CD14-positive monocyte (primary cell): ENCODE measurements around the gene FOXO4. TPM values are rescaled to one million over a fixed set of nuclear protein-coding genes. Genes with fewer than 3 reads are reported as not detected.
"Not testable (repeated sequence)": the region's sequence is repeated elsewhere in the genome, so short reads cannot be mapped to it uniquely, and the experiment has no call there.

Experiments used
- DNase-seq, 3 donors: peaks; one replicate each; pipeline ENCODE4 v3.0.0-alpha.2; 2011 to 2022
- H2AFZ ChIP-seq: 2 replicates; pipeline ENCODE4 v1.6.0; 2012; ENCODE audit warnings: mild to moderate bottlenecking, low read depth, low read length, inconsistent platforms; ENCODE audit not compliant: insufficient read depth, poor library complexity, severe bottlenecking
- H3K27ac ChIP-seq, 2 donors: 1 replicate in 1 of 2; 2 replicates in 1 of 2; pipeline ENCODE4 v1.5.1; 2012 to 2013; ENCODE audit warnings: low read length in 2 of 2, control low read depth in 1 of 2, inconsistent platforms in 1 of 2, low read depth in 1 of 2, mild to moderate bottlenecking in 1 of 2
- H3K27me3 ChIP-seq, 2 donors: one replicate each; pipeline versions ENCODE4 v1.6.0 to v1.6.1; 2011 to 2013; ENCODE audit warnings: low read length in 2 of 2; ENCODE audit not compliant: control insufficient read depth in 2 of 2, insufficient read depth in 2 of 2
- H3K36me3 ChIP-seq, 2 donors: replicated peaks in 1 of 2; 1 replicate in 1 of 2; 2 replicates in 1 of 2; pipeline versions ENCODE4 v1.5.1 to v1.6.1; 2012 to 2013; ENCODE audit warnings: low read length in 2 of 2, control low read depth in 1 of 2, inconsistent platforms in 1 of 2, mild to moderate bottlenecking in 1 of 2; ENCODE audit not compliant: insufficient read depth in 2 of 2, control insufficient read depth in 1 of 2
- H3K4me1 ChIP-seq, 2 donors: 1 replicate in 1 of 2; 2 replicates in 1 of 2; pipeline versions ENCODE4 v1.5.1 to v1.6.1; 2012 to 2013; ENCODE audit warnings: low read length in 2 of 2, control low read depth in 1 of 2, inconsistent platforms in 1 of 2, mild to moderate bottlenecking in 1 of 2, moderate library complexity in 1 of 2; ENCODE audit not compliant: insufficient read depth in 2 of 2, control insufficient read depth in 1 of 2
- H3K4me2 ChIP-seq: replicated peaks from 2 replicates; pipeline ENCODE3; 2012; ENCODE audit warnings: low read length, moderate library complexity, mild to moderate bottlenecking; ENCODE audit not compliant: poor library complexity, severe bottlenecking; ENCODE audit errors: extremely low read depth
- H3K4me3 ChIP-seq, 3 experiments: fragments of 200-600 bp in 1 of 3; sonication (generic) in 1 of 3; replicated peaks in 1 of 3; 1 replicate in 2 of 3; 2 replicates in 1 of 3; pipeline ENCODE4 v1.5.1; 2011 to 2013; ENCODE audit warnings: low read length in 3 of 3, mild to moderate bottlenecking in 3 of 3, control low read depth in 2 of 3, low read depth in 2 of 3, inconsistent platforms in 1 of 3, moderate library complexity in 1 of 3
- H3K79me2 ChIP-seq: 2 replicates; pipeline ENCODE4 v1.6.0; 2012; ENCODE audit warnings: mild to moderate bottlenecking, control low read depth, inconsistent platforms, low read length, moderate library complexity; ENCODE audit not compliant: insufficient read depth
- H3K9ac ChIP-seq: 2 replicates; pipeline ENCODE4 v1.6.0; 2017; ENCODE audit warnings: low read length, mild to moderate bottlenecking; ENCODE audit not compliant: insufficient read depth, poor library complexity, severe bottlenecking
- H3K9me3 ChIP-seq, 2 donors: replicated peaks in 1 of 2; 1 replicate in 1 of 2; 2 replicates in 1 of 2; pipeline versions ENCODE4 v1.5.1 to v1.6.1; 2012 to 2013; ENCODE audit warnings: low read length in 2 of 2, control low read depth in 1 of 2; ENCODE audit not compliant: control insufficient read depth in 1 of 2, insufficient read depth in 1 of 2
- H4K20me1 ChIP-seq: 2 replicates; pipeline ENCODE4 v1.6.0; 2012; ENCODE audit warnings: mild to moderate bottlenecking, low read length, control low read depth, moderate library complexity; ENCODE audit not compliant: insufficient read depth
- H3K27ac Mint-ChIP-seq, 7 donors: one replicate each; pipeline ENCODE4 v1.8.0; 2020; ENCODE audit warnings: mild to moderate bottlenecking in 7 of 7, mixed read lengths in 7 of 7, moderate library complexity in 6 of 7, inconsistent platforms in 2 of 7
- H3K27me3 Mint-ChIP-seq, 3 donors: one replicate each; pipeline ENCODE4 v1.8.0; 2021 to 2022; ENCODE audit warnings: low read depth in 3 of 3, mild to moderate bottlenecking in 3 of 3, mixed read lengths in 3 of 3, moderate library complexity in 3 of 3, inconsistent platforms in 1 of 3
- H3K36me3 Mint-ChIP-seq, 2 donors: one replicate each; pipeline ENCODE4 v1.8.0; 2020; ENCODE audit warnings: mixed read lengths in 2 of 2, inconsistent platforms in 1 of 2, mild to moderate bottlenecking in 1 of 2
- H3K4me1 Mint-ChIP-seq: one replicate; pipeline ENCODE4 v1.8.0; 2020; ENCODE audit warnings: mild to moderate bottlenecking, mixed read lengths
- H3K4me3 Mint-ChIP-seq, 2 donors: one replicate each; pipeline ENCODE4 v1.8.0; 2020; ENCODE audit warnings: mild to moderate bottlenecking in 2 of 2, mixed read lengths in 2 of 2, moderate library complexity in 1 of 2
- H3K9me3 Mint-ChIP-seq, 7 donors: one replicate each; pipeline ENCODE4 v1.8.0; 2020 to 2022; ENCODE audit warnings: mixed read lengths in 7 of 7, mild to moderate bottlenecking in 6 of 7, moderate library complexity in 6 of 7, inconsistent platforms in 2 of 7
- WGBS: methylation state at CpG from one replicate; pipeline ENCODE4 v1.1.5; 2013; ENCODE audit warnings: missing lambda C conversion rate; ENCODE audit not compliant: insufficient coverage; 5-methylcytosine and 5-hydroxymethylcytosine counted together
- intact Hi-C, 2 donors: fragments of 100-400 bp; cut with micrococcal nuclease; formaldehyde crosslinking; loops; one replicate each; pipeline versions ENCODE4 v1.15.0 to v1.15.1; 2023
- polyA minus RNA-seq: library from RNA; depleted of rRNA, polyadenylated mRNA; stranded (reverse); fragments of >200 nt; gene quantifications from 2 replicates; pipeline ENCODE4 v1.2.3, GENCODE V29; 2012
- polyA plus RNA-seq, 3 donors: library from polyadenylated mRNA; depleted of rRNA in 1 of 3; unstranded in 2 of 3; stranded (reverse) in 1 of 3; fragments of 300-500 nt in 2 of 3; fragments of >200 nt in 1 of 3; fragmentation: Illumina TruSeq in 2 of 3; gene quantifications; 1 replicate in 2 of 3; 2 replicates in 1 of 3; pipeline ENCODE4 v1.2.3, GENCODE V29; 2012 to 2021
- total RNA-seq, 12 experiments: library from RNA in 1 of 12; stranded (reverse) in 1 of 12; fragments of 120-200 nt in 1 of 12; gene quantifications; one replicate each; pipeline ENCODE4 v1.2.4 and lab custom pipeline; 2013 to 2026; ENCODE audit warnings: mixed read lengths in 6 of 12, inconsistent platforms in 1 of 12
- TF ChIP-seq, protein P1 (sequence below): fragments of 200-600 bp; IDR thresholded peaks from one replicate; pipeline ENCODE4 v1.8.0; 2022; ENCODE audit warnings: antibody characterized with exemption, mild to moderate bottlenecking

Gene FOXO4, protein sequence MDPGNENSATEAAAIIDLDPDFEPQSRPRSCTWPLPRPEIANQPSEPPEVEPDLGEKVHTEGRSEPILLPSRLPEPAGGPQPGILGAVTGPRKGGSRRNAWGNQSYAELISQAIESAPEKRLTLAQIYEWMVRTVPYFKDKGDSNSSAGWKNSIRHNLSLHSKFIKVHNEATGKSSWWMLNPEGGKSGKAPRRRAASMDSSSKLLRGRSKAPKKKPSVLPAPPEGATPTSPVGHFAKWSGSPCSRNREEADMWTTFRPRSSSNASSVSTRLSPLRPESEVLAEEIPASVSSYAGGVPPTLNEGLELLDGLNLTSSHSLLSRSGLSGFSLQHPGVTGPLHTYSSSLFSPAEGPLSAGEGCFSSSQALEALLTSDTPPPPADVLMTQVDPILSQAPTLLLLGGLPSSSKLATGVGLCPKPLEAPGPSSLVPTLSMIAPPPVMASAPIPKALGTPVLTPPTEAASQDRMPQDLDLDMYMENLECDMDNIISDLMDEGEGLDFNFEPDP
- total RNA-seq (2013) = 16.7 TPM
- polyA plus RNA-seq (1 to 10 TPM; 1.4 to 9.2 (median 1.5) TPM), polyA minus RNA-seq (9.8 and 18.4 TPM in 2 replicates), total RNA-seq (lab: John Stamatoyannopoulos, UW) (3.0 to 30.1 (median 20.6) reads per million in 11 experiments)

DNA sequence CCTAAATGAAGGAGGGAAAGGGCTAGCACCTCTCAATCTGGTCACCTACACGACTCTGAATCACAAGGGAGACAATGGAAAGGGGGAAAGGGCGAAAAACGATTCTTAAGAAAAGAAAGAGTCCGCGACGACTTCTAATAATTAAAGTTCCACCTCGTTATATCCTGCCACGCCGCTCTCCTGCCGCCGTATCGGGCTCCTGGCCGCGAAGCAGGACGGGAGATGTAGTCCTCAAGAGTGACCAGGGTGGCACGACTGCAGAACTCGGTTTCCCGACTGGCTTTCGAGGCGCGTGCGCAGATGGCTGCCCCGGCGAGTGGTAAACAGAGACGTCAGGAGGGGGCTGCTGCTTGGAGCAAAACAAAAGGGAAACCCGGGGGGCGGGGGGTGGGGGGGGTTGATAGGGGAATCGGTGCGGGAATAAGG lies at the start of gene FOXO4:
Gene FOXO4 (plus strand): TSS at position 297 of the 426 bp plus-strand sequence. CDS start 678 bp downstream, outside the sequence.
- no peaks in the 10 kb centered on the region for H3K9me3 ChIP-seq
- Mint-ChIP-seq H3K9me3 (peaks cover 0 to 6% (median 0%) of the 10 kb centered on the region in 7 donors), H3K27me3 (peaks cover 0 to 20% (median 5%) of the 10 kb centered on the region in 3 donors), H3K4me1 (peaks cover 20% of the 10 kb centered on the region), H3K4me3 (peak within 1 kb of the TSS; percentile 92 to 98), H3K27ac (peak within 1 kb of the TSS; percentile 80 to 94 (median 91)), H3K36me3 (peaks cover 7 to 8% of the 10 kb centered on the region in 2 donors)
- H3K4me1 ChIP-seq = peaks cover 23 to 29% of the 10 kb centered on the region in 2 donors
- DNase-seq = peak; percentile 79 to 83 (median 79)
- peak within 1 kb of the TSS; percentile 6 to 75 for H3K27ac ChIP-seq
- TF ChIP-seq, protein P1, sequence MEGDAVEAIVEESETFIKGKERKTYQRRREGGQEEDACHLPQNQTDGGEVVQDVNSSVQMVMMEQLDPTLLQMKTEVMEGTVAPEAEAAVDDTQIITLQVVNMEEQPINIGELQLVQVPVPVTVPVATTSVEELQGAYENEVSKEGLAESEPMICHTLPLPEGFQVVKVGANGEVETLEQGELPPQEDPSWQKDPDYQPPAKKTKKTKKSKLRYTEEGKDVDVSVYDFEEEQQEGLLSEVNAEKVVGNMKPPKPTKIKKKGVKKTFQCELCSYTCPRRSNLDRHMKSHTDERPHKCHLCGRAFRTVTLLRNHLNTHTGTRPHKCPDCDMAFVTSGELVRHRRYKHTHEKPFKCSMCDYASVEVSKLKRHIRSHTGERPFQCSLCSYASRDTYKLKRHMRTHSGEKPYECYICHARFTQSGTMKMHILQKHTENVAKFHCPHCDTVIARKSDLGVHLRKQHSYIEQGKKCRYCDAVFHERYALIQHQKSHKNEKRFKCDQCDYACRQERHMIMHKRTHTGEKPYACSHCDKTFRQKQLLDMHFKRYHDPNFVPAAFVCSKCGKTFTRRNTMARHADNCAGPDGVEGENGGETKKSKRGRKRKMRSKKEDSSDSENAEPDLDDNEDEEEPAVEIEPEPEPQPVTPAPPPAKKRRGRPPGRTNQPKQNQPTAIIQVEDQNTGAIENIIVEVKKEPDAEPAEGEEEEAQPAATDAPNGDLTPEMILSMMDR = no peak
- H3K4me2 ChIP-seq = peak within 1 kb of the TSS; percentile 80
- peak within 1 kb of the TSS; percentile 81 for H2AFZ ChIP-seq
- peak within 1 kb of the TSS; percentile 83 to 90 (median 85) for H3K4me3 ChIP-seq
- no peaks in the 10 kb centered on the region for H3K27me3 ChIP-seq
- peak within 1 kb of the TSS; percentile 49 for H3K9ac ChIP-seq
- H3K79me2 ChIP-seq = no peaks in the 10 kb centered on the region
- H4K20me1 ChIP-seq = no peaks in the 10 kb centered on the region
- WGBS = 0% methylated on average over 10 of the region's 29 CpGs
- intact Hi-C loops = loop anchor here (5.0 to 10.0 kb wide), 2 partner anchors 79 to 87 kb away; no protein-coding TSS in a partner anchor
- no peaks in the 10 kb centered on the region for H3K36me3 ChIP-seq

DNA sequence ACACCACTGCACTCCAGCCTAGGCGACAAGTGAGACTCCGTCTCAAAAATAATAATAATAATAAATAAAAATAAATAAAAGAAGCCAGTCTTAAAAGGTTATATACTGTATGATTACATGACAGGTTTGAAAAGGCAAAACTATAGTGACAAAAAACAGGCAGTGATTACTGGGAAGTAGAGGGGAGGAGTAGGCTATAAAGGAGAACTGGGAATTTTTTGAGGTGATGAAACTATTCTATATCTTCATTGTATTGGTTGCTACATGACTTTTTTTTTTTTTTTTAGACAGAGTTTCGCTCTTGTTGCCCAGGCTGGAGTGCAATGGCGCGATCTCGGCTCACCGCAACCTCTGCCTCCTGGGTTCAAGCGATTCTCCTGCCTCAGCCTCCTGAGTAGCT lies 47.8 kb upstream of the FOXO4 start:
- Mint-ChIP-seq H3K4me1 (peaks cover 22% of the 10 kb centered on the region), H3K4me3 (peak overlapping the region in 1 of 2 donors; percentile 21)
- intact Hi-C loops, H3K9me3 Mint-ChIP-seq, H3K9ac ChIP-seq, H3K27ac Mint-ChIP-seq, H3K36me3 ChIP-seq, H3K4me2 ChIP-seq, H3K27me3 Mint-ChIP-seq, H3K4me3 ChIP-seq, H3K27me3 ChIP-seq, H4K20me1 ChIP-seq, H3K27ac ChIP-seq, H2AFZ ChIP-seq, H3K36me3 Mint-ChIP-seq, H3K9me3 ChIP-seq, H3K79me2 ChIP-seq: not testable (repeated sequence)
- H3K4me1 ChIP-seq = peaks cover 14 to 19% of the 10 kb centered on the region in 2 donors
- no CpG with 5 or more reads among the region's 8 CpGs for WGBS
- peak in 2 of 3 donors; percentile 1 to 27 for DNase-seq
